Activated T-cell treated with anti-CD3 and anti-CD28 coated beads, Interleukin-2, amount 50 U/mL, for 48 hours (primary cell): ENCODE data around the gene C1QTNF1.
A peak's percentile ranks its signal among the peaks of the same experiment; 100 is the strongest.
"Not testable (repeated sequence)": the region's sequence is repeated elsewhere in the genome, so short reads cannot be mapped to it uniquely, and the experiment has no call there.

ENCODE experiments used
- DNase-seq, 2 experiments: peaks; one replicate each; pipeline ENCODE4 v3.0.0-alpha.2; 2020

The C1QTNF1 gene

DNA sequence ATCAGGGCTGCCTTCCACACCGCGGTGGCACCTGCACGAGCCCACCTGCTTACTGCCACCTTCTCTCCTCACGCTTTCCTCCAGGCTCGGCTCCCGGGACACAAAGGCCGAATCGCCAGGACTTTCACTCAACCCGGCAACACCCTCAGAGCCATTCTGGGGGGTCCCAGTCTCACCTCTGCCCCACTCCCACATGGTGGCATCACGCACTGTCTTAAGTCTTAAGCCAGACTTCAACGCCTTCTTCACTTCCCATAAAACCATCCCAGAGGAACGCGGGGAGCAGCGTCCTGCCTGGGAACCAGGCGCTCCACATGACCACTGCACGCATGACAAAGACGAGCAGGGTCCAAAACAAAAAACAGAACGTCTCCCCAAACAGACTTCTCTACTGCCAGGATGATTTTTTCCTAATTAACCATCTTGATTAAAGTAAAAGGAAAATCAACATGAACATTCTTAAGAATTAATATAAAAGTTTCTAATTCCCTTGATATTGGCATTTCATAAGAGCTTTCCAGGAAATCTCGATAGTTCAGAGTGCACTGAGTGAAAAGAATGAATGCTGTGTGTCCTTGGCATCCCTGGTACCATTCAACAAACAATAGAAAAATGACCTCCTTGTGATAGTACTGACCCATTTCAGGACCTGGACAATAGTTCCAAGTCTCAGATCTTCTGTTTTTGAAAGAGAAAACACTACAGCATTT is 17.0 kb upstream of the C1QTNF1 start:
- no peak for DNase-seq

DNA sequence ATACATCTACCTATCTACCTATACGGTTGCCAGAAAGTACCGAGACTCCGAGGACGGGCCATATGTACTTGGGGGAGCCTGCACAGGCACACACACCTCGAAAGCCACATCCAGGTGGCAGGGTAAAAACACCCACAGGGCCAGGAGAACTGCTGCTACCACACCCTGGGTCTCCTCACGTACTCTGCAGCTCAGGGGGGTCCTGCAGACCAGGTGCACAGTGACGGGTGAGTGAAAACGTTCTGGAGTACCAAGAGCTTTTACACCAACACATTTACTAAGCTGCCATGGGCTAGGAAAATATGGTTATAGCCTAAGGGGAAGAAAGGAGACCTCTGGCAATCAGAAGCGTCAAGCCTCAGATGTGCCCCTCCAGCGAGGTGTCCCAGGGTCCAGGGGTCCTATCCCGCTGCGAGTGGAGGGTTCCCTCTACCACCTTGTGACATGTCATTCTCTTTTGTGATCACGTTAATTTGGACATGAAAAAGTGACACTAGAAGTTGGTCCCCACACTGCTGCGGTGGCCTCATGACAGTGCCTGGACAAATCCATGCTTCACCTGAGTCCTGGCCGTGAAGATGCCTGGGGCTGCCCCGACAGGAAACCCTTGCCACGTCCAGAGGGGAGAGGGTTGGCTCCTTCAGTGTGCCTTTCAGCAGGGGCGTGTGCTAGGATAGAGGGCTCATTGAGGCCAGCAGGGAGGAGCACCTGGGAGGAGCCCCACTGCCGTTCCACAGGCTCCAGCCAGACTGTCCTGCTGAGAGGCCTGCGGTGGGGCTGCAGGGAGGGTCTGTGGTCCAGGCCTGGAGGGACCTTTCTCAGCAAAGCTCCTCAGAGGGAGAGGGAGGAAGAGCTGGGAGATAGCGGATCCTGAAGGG is 16.2 kb upstream of the C1QTNF1 start:
- DNase-seq, result no peak

DNA sequence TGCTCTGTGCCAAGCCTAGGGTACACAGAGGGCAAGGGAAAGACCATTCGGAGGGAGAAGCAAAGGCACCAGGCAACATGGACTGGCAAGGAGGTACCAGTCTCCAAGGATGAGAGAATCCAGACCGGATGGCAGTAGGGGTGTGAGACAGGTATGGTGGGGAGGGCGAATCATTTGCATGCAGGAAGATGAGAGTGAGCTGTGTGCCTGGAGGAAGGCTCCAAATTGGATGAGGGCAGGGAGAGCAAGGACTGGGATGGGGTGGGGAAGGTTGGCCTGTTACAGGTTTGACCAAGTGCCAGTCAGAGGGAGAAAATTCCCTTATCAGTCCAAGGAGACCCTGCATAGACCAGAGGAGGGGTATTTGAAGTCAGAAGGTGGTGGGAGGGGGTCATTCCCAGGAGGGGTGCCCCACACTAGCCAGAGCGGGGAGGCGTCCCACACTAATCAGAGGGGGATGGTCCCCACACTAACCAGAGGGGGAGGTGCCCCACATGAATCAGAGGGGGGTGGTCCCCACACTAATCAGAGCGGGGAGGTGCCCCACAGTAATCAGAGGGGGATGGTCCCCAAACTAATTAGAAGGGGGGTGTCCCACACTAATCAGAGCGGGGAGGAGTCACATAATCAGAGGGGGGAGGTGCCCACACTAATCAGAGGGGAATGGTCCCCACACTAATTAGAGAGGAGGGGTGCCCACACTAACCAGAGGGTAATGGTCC is 15.1 kb upstream of the C1QTNF1 start:
- no peak for DNase-seq

DNA sequence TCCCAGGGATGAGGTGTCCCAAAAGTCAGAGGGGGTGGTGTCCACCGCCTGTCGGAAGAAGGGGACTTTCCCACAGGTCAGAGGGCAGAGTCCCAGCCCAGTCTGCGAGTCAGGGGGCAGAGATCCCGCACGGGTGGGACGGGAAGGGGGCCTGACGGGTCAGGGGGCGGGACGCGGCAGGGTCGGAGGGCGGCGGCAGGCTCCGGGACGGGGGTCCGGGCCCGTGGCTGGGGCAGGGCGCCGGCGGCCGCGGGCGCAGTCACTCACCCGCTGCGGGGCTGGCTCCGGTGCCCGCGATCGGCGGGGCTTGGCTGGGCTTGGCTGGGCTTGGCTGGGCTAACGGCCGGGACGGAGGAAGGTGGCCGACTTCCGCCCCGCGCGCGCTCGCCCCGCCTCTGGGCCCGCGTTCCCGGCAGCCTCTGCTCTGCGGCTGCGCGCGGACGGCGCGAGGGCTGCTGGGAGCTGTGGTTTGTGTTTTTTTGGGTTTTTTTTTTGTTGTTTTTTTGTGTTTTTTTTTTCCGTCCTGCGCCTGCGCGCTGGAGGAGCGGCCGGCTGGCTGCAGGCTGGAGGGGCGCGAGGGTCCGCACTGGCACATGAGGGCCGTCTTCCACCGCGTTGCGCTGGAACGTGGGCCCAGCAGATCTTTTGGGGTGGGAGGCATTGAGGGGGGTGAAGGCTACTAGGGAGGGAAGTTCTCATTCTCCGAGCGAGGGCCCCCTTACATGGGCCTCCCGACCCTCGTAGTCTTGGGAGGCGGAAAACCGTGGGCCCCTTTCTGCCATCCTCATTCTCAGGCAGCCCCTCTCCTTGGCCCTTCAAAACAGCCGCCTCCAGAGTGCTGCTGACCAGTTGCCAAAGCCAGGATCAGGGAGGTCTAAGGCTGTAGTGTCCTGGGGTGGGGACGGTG is 14.3 kb upstream of the C1QTNF1 start, which contains the start of gene CANT1:
CANT1 (minus strand) TSS at position 368 of the 907 bp plus-strand sequence. CDS start 12,142 bp downstream, outside the sequence.
- DNase-seq, result peak; percentile 85 to 90

DNA sequence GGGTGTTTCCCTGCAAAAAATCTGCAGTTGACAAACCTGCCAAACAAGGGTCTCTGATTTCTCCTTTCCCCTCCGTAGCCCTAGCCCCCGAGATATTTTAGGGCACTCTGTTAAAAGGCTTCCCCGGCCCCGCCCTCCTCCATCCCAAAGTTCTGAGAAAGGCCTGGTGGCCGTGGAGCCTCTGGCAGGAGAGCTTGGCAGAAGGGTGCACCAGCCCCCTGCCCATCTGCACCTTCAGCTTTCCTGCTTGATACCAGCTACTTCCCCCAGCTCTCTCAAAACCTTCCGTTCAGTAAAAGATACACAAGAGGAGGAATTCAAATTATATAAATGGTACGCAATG is 13.7 kb upstream of the C1QTNF1 start:
- DNase-seq, result no peak

DNA sequence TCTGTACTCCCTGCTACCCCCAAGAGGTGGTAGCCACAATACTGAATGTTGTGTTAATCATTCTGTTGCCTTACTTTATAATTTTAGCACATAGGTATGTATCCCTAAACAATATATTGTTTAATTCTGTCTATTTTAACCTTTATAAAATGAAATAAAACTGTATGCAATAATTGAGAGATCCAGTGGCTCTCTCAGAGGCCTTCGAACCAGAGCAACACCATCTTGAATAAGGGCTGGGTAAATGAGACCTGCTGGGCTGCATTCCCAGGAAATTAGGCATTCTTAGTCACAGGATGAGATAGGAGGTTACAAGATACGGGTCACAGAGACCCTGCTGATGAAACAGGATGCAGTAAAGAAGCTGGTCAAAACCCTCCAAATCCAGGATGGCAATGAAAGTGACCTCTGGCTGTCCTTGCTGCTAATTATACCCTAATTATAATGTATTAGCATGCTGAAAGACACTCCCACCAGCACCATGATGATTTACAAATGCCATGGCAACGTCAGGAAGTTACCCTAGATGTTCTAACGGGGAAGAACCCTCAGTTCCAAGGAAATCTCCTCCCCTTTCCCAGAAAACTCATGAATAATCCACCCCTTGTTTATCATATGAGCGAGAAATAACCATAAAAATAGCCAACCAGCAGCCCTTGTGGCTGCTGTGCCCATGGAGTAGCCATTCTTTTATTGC is 12.4 kb upstream of the C1QTNF1 start:
- DNase-seq, result no peak

DNA sequence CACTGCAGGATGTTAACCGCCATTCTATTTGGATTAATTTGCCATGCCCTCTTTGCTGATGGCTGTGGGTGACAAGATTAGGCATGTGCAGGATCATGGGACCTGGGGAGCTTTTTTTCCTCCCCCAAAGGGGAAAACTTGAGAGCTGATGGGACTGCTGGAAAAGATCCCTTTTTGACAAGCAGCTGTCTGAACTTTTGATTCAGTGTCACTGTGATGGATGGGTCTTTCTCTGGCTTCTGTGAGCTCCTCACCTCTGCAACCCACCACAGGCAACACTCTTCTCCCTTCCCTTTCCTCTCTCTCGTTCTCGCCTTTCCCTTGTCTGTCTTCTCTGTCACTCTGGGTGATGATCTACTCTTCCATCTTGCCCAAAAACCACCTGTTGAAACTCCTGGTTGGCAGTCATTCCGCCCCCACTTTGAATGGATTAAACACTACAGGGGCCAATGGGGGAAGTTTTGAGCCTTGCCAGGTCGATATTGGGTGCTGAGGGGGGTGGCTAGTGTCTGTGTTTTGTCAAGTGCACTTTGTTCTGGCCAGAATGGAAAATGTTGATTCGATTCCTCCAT is 11.3 kb upstream of the C1QTNF1 start:
- DNase-seq, result no peak

DNA sequence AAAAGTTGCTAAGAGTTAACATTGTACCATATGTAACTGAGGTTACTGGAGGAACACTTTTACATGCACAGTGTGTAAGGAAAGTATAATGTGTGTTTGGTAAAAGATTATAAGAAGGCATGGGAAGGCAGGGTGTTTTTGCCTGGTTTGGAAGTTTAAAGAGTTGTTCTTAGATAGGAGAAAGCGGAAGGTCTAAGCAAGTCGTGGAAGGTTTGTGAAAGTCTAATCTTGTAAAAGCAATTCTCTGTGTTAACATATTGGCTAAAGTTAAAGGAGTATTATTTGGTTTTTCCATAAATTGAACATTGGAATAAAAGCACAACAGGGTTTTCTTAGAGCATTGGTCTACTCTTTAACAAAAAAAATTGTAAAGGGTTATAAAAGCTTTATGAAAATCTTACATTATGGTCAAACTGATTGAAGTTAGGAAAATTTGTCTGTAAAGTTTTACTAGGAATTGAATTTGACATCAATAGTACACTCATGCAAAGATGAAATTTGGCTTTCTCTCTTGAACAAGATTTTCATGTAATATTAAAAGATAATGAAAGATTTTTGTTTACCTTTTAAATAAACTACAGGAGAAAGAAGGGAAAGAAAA is 9.7 kb upstream of the C1QTNF1 start:
- no peak for DNase-seq

DNA sequence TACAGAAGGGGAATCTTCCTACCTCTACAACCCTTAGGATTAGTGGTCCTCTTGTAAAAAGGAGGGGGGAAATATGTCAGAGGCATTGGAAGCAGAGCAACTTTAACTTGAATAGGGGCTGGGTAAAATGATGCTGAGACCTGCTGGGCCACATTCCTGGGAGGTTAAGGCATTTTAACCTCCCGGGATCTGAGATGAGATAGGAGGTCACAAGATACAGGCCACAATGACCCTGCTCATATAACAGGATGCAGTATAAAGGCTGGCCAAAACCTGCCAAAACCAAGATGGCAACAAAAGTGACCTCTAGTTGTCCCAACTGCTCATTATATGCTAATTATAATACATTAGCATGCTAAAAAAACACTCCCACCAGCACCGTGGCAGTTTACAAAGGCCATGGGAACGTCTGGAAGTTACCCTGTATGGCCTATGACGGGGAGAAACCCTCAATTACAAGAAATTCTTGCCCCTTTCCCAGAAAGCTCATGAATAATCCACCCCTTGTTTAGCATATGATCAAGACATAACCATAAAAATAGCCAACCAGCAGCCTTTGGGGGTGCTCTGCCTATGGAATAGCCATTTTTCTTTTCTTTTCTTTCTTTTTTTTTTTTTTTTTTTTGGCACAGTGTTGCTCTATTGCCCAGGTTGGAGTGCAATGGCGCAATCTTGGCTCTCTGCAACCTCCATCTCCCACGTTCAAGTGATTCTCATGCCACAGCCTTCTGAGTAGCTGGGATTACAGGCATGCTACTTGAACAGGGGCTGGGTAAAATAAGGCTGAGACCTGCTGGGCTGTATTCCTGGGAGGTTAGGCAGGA is 6.2 kb upstream of the C1QTNF1 start:
- no peak for DNase-seq

DNA sequence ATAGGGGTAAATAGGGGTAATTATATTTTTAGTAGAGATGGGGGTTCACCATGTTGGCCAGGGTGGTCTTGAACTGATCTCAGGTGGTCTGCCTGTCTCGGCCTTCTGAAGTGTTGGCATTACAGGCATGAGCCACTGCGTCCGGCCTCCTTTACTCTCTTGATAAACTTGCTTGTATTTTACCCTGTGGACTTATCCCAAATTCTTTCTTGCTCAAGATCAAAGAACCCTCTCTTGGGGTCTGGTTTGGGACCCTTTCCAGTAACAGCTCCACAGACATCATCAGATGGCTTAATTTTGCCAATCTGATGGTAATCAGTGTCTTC is 5.6 kb upstream of the C1QTNF1 start:
- no peak for DNase-seq

DNA sequence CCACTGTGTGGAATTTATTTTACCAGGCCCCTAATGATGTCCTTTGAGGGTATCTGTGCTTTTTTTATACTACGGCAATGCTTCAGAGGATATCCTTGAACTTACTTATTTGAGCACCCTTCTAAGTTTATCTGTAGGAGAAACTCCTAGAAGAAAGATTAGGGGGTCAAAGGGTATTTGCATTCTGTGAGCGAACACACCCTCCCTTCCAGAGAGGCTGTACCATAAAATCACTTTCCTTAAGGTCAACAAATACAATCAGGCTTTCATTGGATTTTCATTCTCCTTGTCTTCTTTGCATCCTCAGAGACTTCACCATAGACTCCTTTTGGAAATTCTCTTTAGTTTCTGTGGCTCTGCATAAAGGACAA is 4.7 kb upstream of the C1QTNF1 start:
- no peak for DNase-seq

DNA sequence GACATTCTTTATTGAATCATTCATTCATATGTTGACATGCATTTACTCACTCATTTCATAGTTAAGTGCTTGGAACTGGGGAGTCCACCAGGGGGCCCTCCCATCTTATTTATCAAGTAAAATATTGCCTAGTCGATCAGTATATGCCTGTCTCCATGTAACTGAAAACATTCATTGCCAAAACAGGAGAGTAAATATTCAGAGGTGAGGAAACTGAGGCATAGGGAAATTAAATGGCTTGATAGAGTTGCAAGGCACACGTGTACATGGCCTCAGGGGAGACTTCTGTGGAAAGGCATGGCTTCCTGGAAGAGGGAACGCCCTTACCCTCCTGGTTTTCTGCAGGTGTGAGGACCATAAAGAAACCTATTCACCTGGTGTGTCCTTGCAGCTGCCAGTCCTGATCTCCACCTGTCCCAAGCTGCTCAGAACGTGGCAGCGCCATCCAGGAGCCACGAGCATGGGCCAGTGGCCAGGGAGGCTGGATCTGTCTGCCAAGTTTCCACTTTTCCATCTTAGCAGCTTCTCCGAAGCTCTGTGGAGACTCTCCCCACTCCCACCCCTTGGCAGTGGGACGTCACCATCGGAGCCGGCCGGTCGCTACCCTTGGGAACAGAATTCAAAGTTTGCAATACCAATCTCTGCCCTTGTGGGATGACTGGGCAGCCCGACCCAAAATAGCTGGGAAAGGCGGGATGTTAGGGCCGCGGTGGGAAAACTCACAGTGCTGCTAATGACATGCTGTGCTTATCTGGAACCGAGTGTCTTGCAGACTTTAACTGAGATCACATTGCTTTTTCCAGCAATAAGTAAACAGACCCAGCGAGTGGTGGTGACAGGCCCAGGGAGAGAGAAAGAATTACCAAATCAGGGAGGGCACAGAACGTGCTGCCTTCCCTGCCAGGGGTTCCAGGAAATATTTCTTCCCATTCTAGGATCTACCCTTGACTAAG is 4.1 kb upstream of the C1QTNF1 start:
- DNase-seq, result peak; percentile 60 to 63

DNA sequence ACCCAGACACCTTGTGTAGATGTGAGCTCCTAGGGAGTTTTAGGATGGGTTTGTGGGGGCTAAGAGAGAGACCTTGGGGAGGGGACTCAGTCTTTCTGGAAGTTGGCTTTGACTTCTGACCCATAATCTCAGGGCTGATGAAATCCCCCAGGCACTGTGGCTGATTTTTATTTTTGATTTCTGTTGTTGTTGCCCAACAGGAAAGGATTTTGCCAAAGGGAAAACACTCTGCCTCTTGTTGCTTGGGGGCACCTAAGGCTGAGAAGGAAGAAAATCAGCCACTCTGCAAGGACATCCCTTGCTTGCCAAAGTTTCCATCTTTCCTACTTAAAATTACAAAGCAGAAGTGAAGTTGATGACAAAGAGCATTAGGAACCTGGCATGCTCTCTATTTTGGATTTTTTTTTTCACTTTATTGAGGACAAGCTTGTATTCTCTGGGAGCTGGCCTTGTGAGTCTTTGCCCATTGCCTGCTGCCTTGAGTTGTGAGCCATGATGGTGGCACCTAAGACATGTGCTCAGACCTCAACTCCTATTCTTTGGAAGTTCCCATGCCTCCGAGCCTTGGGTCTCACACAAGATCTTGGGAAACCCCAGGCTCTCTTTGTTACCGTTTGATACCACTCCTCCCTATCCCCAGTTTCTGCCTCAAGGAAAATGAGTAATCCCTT is 3.2 kb upstream of the C1QTNF1 start:
- no peak for DNase-seq

DNA sequence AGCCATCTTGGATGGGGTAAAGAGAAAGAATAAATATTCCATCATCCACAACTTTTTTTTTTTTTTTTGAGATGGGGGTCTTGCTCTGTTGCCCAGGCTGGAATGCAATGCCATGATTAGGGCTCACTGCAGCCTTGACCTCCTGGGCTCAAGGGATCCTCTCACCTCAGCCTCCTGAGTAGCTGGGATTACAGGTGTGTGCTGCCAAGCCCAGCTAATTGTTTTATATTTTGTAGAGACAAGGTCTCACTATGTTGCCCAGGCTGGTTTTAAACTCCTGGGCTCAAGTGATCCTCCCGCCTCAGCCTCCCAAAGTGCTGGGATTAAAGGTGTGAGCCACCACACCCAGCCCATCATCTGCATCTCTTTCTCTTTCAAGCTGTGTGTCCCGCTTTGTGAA is 2.0 kb upstream of the C1QTNF1 start:
- DNase-seq, result not testable (repeated sequence)

DNA sequence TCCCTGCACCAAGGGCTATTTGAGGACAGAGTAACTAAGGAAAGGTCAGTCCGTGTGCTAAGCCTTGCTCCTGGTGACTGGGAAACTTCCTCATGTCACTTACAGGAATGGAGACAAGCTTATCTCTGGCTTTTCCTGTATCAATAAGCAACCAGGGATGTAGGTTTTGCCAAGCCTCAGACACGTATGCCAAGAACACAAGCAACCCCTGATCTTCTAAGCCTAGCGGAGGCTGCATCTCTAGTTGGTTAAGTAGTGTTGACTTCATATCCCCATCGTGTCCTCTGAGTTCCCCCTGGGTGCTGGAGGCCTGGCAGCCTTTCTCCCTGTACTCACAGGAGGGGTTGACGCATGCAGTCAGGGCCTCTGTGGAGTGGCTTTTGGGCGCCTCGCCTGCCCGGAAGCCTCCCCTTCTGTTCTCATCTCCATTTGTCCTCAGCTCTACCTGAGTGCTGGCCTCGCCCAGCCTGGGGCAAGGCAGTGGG is 1.4 kb upstream of the C1QTNF1 start:
- DNase-seq, result no peak

DNA sequence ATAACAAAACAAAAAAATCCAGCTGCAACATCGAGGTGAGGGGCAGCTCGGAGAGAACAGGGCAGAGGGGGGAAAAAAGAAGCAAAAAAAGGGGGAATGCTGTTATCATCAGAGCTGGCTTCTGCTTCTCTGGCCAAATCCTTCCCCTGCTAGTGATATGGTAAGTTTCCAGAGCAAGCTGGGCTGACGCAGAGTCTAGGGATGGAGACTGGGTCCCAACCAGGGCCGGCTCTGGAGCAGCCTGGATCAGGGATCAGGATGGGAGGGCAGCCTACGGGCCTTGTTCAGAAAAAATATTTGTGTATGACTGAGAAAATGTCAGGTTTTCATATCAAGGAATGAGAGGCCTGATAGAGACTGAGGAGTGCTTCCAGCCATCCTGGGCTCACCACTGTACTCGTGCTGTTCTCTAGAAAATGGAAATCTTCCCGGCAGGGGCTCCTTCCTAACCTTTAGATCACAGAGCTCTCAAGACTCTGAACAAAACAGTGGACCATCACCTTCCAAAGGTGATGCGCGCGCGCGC is 726 bp upstream of the C1QTNF1 start:
- no peak for DNase-seq

DNA sequence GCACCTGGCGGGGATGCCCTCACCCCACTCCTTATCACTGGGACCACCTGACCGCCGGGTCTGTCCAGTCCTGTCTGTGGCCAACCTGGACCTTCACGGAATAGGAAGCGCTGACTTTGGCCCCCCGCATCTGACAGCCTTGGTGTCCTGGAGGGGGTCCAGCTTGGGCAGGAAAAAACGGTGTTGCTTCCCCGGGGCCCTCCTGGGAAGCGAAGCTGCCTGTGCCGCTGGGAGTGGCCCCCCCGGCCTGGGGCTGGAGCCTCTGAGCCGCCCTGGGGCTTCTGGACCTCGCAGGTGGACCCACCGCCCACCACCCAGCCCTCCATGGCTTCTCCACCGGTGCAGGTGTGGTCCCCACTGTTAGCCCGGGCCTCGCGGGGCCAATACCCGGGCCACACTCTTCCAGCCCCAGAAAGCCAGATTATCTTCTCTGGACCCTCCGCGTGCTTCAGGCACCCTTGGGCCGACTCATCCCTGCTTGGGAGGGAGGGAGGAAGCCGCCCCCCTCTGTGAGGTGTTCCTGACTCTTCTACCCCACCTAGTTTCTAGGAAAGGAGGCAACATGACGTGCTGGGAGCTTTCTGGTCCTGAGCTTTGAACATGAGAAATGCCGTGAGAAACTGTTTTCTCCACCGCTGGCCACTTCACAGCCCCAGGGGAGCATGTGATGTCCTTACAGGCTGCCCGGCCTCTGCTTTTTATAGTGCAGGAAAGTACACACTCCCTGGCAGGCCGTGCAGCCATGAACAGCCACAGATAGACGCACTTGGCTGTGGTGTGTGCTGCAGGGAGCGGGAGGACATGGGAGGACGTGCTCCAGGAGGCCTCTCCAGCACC is 1.1 kb downstream of the C1QTNF1 start:
- no peak for DNase-seq
